Measurements from ENCODE around the gene SLC8A3. TPM values are rescaled to one million over a fixed set of nuclear protein-coding genes. Genes with fewer than 3 reads are reported as not detected.

SLC8A3 gene
- total RNA-seq, 1 experiment from 2014 or later = 0.13 TPM

GRCh38 chr14:70067810-70068209 lies 120.9 kb downstream of the SLC8A3 start:
- no peak overlapping the region for H3K56ac ChIP-seq (ENCODE audit: insufficient read length, low read depth, low read length)
- no peaks in the 10 kb centered on the region for H3K79me1 ChIP-seq (ENCODE audit: insufficient read depth, low read depth, low read length, poor library complexity, severe bottlenecking)
- H3K4me2 ChIP-seq (ENCODE audit: insufficient read depth, insufficient read length, low read length) = no peak overlapping the region
- WGBS (ENCODE audit: extremely low coverage, insufficient read length, low lambda C conversion rate) = no CpG with 5 or more reads among the region's 5 CpGs
- no peak for DNase-seq
- no peak overlapping the region for H2AFZ ChIP-seq (ENCODE audit: low read length)
- TF ChIP-seq, protein P1, sequence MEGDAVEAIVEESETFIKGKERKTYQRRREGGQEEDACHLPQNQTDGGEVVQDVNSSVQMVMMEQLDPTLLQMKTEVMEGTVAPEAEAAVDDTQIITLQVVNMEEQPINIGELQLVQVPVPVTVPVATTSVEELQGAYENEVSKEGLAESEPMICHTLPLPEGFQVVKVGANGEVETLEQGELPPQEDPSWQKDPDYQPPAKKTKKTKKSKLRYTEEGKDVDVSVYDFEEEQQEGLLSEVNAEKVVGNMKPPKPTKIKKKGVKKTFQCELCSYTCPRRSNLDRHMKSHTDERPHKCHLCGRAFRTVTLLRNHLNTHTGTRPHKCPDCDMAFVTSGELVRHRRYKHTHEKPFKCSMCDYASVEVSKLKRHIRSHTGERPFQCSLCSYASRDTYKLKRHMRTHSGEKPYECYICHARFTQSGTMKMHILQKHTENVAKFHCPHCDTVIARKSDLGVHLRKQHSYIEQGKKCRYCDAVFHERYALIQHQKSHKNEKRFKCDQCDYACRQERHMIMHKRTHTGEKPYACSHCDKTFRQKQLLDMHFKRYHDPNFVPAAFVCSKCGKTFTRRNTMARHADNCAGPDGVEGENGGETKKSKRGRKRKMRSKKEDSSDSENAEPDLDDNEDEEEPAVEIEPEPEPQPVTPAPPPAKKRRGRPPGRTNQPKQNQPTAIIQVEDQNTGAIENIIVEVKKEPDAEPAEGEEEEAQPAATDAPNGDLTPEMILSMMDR (conservative IDR thresholded peaks at IDR 0.05) = no peak
- no peak overlapping the region for H4K91ac ChIP-seq (ENCODE audit: insufficient read length, low read depth, low read length)
- no peak overlapping the region for H4K8ac ChIP-seq (replicated peaks; ENCODE audit: insufficient read length, low read depth, low read length)
- no peak overlapping the region for H2BK15ac ChIP-seq (ENCODE audit: low read depth, low read length)
- no peaks in the 10 kb centered on the region for H3K9me3 ChIP-seq (ENCODE audit: control insufficient read depth, low read depth, low read length)
- no peak overlapping the region for H3K9ac ChIP-seq (ENCODE audit: extremely low read depth, insufficient read length, low read length)
- H3K27ac ChIP-seq (ENCODE audit: insufficient read length, low read depth, low read length) = no peak overlapping the region
- no peak overlapping the region for H3K4ac ChIP-seq (ENCODE audit: low read depth, low read length)
- peaks cover 7% of the 10 kb centered on the region for H3K27me3 Mint-ChIP-seq (ENCODE audit: low read depth)
- H3K14ac ChIP-seq (ENCODE audit: insufficient read depth, low read length) = no peak overlapping the region
- H3K4me3 Mint-ChIP-seq = no peak overlapping the region
- no peak overlapping the region for H3K18ac ChIP-seq (ENCODE audit: insufficient read length, low read depth, low read length)
- H2BK20ac ChIP-seq (ENCODE audit: low read depth, low read length, poor library complexity, severe bottlenecking) = no peak overlapping the region
- no peak overlapping the region for H2BK120ac ChIP-seq (ENCODE audit: low read depth, low read length, poor library complexity, severe bottlenecking)
- H3T11ph ChIP-seq (ENCODE audit: low read length) = no peak overlapping the region
- no peaks in the 10 kb centered on the region for H3K36me3 Mint-ChIP-seq (ENCODE audit: insufficient read depth in 1 of 3, low read depth in 3 of 3)
- no peak overlapping the region for H2BK12ac ChIP-seq (ENCODE audit: insufficient read length, low read depth, low read length)
- no peaks in the 10 kb centered on the region for H3K9me3 Mint-ChIP-seq
- no peak overlapping the region for H3K23ac ChIP-seq (ENCODE audit: insufficient read length, low read depth, low read length)
- H3K23me2 ChIP-seq (ENCODE audit: insufficient read length, low read depth, low read length, poor library complexity, severe bottlenecking) = no peaks in the 10 kb centered on the region
- H2BK5ac ChIP-seq (ENCODE audit: insufficient read length, low read length) = no peak overlapping the region
- H4K20me1 ChIP-seq (ENCODE audit: control insufficient read depth, insufficient read depth, insufficient read length) = no peaks in the 10 kb centered on the region
- no peaks in the 10 kb centered on the region for H3K4me1 ChIP-seq (ENCODE audit: insufficient read depth, low read length)
- H3K4me1 Mint-ChIP-seq = no peaks in the 10 kb centered on the region
- no peak overlapping the region for H4K5ac ChIP-seq (ENCODE audit: insufficient read length, low read depth, low read length)
- no peaks in the 10 kb centered on the region for H3K79me2 ChIP-seq (ENCODE audit: insufficient read depth, low read length)
- no peak overlapping the region for H2AK5ac ChIP-seq (ENCODE audit: insufficient read length, low read length)
- no peaks in the 10 kb centered on the region for H3K27me3 ChIP-seq (ENCODE audit: insufficient read depth, low read length)
- H3K27ac Mint-ChIP-seq = no peak overlapping the region

Measured in H9 (cell line).